Left forelimb (tissue), 1 donor: ENCODE results near the gene CAPN3.

Experiments used
- DNase-seq: peaks from one replicate; pipeline ENCODE4 v3.0.0-alpha.2; 2018; ENCODE audit warnings: low spot score

CAPN3 gene

DNA sequence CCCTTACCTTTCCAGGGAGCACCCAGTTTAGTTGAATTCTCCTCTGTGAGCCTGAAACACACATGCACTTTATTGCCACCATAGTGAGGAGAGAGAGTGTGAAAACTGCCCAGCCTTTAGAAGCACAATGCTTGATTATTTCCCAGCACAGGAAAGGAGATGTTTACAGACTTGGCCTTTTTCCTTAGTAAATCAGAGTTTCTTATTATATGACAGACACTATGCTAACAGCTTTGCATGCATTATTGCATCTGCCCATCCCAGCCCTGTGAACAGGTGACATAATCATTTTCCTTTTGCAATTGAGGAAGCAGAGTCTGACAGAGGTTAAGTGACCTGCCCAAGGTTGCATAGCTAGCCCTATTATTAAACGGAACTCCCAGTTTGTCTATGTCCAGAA is 36.5 kb downstream of the CAPN3 start:
- no peak for DNase-seq

DNA sequence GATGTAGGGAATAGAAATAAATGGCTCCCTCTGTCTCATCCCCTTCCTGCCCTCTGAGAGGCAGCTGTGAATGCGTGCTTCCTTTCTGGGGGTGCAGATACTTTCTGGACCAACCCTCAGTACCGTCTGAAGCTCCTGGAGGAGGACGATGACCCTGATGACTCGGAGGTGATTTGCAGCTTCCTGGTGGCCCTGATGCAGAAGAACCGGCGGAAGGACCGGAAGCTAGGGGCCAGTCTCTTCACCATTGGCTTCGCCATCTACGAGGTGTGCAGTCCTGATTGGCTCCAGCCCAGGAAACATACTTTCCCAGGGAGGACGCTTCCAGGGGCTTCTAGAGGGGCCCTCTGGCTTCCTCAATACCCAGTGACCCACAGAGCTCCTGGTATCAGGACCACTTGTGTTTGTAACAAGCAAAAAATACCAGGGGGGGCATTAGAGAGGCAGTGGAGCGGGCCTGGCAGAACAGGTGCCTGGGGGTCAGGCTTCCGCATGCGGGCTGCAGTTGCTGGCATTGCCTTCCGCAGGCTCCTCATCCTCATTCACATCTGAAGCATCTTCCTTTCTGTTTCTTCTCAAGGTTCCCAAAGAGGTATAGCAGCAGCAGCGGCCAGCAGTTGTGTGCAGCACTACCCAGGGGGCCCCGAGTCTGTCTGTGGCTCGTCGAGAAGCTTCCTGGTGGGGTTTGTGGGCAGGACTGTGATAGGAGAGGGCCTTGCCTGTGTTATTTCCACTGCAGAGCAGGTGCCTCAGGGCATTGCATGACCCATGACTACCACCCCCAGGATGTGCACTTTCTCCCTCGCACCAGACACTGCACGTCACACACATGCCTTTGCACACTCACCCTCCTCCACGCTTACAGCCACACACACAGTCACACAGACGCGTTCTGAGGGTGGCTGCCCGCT is 42.5 kb downstream of the CAPN3 start:
- no peak for DNase-seq

DNA sequence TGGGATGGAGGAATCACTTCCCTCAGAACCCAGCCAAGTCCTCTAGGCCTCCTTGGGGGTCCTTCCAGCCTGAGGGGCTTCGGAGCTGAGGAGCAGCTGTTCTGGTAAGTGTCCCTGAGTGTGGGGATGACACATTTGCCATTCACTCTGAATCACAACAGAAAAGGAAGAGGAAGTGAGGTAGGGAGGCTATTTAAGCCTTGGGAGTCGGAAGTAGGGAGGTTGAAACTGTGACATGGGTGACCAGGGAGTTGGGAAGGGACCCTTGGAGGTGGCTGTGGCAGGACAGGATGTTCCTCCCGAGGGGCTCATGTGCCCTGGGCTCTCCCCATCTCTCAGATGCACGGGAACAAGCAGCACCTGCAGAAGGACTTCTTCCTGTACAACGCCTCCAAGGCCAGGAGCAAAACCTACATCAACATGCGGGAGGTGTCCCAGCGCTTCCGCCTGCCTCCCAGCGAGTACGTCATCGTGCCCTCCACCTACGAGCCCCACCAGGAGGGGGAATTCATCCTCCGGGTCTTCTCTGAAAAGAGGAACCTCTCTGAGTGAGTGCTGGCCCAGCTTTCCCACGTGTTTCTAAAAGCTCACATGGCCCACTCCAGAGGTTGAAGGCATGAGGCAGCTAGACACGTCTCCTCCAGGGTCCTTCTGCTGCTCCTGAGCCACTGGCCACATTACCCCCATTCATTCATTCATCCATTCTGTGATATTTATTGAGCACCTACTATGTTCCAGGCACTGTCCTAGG is 43.3 kb downstream of the CAPN3 start:
- DNase-seq: no peak

DNA sequence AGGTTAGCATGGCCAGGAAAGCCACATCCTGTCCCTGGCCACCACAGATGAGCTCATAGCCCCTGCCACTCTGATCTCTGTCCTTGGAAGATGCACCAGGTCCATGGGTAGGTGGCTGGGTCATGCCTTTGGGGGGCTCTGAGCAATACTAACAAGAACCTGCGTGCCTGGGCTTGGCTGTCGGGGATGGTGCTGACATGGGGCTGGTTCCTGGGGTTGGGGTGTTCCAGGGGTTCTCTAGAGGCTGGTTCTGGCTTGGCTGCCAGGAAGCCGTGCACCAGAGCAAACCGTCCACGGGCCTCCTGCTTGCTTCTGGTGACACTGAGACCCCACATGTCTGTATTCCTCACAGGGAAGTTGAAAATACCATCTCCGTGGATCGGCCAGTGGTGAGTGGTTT is 44.1 kb downstream of the CAPN3 start:
- no peak for DNase-seq

DNA sequence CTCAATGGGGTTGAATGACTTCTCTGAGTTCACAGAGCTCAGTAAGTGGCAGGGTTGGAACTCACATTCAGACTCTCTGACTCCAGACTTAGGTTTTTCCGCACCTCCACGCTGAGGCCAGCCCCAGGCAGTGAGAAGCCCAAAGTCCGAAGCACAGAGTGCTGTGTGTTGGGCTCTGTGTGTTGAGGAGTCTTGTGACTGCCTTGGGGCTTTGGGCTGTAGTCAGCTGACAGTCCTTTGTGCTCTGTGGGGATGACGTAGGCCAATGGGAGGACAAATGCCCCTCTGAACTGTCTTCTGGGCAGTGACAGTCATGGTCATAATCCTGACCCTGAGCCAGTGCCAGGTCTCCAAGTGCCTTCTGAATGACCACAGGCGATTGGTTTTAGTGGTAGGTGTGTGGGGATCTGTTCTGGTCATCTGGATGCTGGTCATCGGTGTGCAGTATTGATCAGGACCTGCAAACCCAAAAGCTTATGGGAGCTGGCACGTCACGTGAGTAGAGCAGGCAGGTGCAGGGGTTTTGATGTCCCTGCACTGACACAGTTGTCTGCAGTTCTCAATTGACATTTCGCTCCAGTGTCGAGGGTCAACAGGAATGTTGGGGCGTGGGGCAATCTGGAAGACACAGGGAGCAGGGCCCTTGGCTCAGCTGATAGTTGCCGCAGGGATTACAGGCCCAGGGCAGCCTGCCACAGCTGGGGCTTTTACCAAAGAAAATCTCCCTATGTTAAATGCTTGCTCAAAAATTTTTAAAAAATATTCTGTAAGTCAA is 45.3 kb downstream of the CAPN3 start:
- no peak for DNase-seq

DNA sequence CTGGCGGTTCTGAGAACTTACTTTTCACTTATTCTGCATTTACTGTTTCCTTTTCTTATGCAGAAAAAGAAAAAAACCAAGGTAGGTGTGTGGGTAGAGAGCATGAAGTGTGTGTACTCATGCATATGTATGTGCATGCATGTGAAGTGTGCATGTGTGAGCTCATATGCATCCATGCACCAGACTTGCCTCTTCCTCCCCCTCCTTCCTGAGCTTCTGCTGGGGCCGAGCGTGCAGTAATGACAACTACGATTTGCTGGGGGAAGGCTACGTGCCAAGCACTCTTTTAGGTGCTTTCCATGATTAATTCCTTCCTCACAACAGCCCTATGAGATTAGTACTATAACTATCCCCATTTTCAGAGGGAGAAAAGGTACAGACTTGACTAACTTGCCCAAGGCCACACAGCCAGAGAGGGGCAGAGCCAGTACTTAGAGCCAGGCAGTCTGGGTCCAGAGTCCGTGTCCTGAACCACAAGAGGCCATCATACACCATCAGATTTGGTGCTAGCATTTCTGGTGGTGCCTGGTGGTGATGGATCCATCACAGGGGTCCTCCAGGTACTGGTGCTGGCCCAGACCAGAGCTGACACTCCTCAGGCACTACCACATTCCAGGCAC is 46.7 kb downstream of the CAPN3 start:
- no peak for DNase-seq

DNA sequence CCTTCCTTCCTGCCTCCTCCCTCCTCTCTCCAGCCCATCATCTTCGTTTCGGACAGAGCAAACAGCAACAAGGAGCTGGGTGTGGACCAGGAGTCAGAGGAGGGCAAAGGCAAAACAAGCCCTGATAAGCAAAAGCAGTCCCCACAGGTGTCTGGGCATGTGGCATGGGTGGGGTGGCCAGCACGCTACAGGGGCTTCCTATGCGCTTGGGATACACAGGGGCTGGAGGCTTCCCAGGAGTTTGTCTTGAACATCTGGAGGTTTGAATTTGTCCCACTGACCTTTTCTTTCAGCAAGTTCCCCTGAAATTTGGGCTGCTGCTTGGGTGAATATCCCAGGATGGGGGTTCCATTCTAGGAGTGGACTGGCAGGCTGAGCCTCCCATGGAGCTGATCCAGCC is 48.9 kb downstream of the CAPN3 start:
- DNase-seq: no peak

DNA sequence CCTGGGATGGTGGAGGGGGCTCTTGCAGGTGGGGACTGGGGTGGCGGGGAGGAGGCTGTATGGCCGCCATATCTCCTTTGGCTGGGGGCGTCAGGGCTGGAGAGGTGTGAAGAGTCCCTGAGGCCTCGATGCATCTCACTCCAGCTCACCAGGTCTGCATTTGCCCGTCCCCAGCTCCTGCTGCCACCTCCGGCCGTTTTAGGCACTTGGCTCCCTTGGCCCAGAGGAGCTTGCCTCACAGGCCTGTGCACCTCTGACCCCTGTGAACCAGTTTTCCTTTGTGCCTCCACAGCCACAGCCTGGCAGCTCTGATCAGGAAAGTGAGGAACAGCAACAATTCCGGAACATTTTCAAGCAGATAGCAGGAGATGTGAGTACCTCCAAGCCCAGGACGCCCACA is 49.7 kb downstream of the CAPN3 start:
- DNase-seq: no peak

DNA sequence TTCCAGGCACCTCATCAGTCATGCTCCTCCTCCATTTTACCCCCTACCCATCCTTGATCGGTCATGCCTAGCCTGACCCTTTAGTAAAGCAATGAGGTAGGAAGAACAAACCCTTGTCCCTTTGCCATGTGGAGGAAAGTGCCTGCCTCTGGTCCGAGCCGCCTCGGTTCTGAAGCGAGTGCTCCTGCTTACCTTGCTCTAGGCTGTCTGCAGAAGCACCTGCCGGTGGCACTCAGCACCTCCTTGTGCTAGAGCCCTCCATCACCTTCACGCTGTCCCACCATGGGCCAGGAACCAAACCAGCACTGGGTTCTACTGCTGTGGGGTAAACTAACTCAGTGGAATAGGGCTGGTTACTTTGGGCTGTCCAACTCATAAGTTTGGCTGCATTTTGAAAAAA is 52.6 kb downstream of the CAPN3 start:
- no peak for DNase-seq

DNA sequence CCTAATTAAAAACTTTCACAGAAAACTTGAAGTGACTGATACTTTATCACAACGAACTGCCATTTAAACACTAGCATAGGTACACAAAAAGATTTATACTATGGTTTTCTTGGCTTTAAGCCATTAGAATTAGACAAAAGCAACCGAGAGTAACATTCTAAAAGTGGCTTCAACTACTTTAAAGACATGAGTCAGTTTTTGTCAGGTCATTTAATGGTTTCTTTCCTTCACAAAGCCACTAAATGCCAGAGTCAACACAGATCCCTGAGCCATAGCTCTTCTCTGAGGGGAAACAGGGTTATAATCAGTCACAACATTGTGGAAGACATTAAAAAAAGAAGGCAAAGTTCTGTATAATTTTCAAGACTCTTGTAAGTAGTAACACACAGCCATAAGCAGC is 54.6 kb downstream of the CAPN3 start:
- DNase-seq: no peak

DNA sequence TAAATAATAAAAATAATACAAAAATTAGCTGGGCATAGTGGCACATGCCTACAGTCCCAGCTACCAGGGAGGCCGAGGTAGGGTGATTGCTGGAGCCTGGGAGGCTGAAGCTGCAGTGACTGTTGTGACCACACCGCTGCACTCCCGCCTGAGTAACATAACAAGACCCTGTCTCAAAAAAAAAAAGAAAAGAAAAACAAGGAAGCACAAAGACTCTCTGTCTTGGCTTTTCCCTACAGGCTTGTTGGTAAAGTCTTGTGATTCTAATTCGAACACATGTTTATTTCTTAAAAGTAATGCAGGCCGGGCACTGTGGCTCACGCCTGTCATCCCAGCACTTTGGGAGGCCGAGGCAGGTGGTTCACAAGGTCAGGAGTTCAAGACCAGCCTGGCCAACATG is 60.1 kb downstream of the CAPN3 start:
- DNase-seq: no peak

DNA sequence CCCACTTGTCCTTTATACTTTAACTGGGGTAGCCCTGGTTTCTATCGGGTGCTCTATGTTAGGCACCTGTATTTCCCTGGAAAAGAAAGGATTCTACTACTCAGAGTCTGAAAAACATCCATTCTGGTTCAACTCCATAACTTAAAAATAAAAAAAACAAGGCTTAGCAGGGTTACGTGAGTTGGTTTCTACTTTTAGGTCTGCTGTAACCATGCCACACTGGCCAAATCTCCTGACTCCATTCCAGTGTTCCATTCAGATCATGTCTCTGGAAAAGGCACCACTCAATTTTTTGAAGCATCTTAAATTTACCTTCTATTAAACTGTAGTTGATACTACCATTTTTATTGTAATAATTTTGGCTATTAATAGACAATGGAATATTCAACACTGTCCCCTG is 62.1 kb downstream of the CAPN3 start:
- DNase-seq: no peak

DNA sequence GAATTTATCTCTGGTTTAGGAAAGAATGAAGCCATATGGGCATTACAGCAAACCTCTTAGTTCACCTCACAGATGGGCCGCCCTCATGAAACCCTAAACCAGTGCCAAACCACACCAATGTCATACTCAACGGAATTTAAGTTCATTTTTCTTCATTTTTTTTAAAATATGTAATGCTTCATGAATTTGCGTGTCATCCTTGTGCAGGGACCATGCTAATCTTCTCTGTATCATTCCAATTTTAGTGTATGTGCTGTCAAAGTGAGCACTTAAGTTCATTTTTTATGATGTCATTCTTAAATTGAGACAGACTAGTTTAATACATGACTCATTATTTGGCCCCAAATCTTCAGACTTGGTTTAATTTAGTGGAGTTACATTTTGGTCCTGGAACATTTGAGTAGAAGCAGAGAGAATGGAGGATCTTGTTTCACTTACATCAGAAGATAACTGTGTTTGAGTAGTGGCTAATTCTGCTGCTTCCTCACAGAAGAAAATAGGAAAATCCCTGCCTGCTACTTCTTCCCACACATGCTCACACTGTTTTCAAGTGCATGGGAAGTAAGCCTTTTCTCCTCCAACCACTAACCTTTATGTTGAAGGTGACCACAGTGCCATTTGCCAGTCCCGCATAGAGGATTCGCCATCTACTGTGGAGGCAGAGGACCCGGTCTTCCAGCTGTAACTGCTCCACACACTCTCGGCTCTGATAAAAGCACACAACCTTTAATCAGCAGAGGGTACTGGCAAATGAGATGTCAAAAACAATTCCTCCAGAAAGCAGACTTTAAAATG is 68.3 kb downstream of the CAPN3 start:
- DNase-seq: no peak

DNA sequence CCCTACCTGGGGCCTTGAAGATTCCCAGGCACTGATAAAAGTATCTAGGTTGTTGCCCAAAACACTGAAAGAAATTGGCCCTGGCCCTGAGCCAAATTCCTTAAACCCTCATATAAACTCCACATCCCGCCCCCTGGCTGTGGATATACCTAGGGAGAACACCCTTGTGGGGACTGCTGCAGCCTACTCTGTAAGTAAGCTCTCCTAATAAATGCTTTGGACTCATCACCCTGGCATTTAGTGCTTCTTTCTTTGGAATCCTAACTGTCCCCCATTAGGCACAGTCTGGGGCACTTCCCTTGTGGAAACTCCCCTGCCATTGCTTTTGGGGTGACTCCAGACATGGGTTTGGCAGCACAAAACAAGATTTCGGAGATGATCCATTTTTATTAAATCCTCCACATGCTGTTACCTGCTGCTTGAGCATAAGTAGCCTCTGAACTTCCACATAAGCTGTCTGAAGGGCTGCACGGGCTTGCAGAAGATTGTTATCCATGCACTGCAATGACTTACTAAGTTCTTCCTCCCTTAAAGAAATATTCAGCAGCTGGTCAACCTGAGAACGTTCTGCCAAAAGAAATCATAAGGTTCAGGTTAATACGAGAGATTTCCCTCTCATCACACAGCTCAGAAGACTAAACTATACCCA is 85.2 kb downstream of the CAPN3 start:
- no peak for DNase-seq

DNA sequence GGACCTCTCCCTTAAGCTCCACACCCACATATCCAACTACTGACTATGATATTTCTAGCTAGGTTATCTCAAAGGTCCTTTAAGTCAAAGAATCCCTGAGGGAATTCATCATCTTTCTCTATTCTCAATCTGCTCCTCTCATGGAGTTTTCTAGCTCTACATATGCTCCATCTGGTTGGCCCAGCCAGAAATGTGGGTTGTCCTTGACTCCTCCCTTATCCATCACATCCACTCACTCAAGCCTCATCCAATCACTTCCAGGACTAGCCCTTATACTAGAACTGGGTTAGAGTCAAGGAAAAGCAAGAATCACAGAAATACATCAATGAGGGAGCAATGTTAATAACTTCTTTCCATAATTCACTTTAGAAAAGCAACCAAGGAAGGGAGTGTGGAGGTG is 86.2 kb downstream of the CAPN3 start:
- DNase-seq: no peak

DNA sequence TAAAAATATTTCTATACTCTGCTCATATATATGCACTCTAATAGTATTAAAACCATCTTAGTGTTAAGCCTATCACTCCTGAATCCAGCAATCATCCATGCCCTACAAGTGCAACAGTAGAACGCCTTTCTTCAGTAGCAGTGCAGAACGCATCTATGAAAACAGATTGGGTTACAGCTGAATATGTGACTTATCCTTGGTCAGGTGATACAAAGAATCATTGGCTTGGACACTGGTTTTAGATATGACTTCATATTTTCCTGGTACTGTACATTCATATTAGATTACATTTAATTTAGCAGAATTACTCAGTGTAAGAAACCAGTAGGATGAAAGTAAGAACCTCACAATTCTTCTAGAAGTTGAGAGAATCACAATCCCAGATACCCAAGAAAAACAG is 88.3 kb downstream of the CAPN3 start:
- no peak for DNase-seq

DNA sequence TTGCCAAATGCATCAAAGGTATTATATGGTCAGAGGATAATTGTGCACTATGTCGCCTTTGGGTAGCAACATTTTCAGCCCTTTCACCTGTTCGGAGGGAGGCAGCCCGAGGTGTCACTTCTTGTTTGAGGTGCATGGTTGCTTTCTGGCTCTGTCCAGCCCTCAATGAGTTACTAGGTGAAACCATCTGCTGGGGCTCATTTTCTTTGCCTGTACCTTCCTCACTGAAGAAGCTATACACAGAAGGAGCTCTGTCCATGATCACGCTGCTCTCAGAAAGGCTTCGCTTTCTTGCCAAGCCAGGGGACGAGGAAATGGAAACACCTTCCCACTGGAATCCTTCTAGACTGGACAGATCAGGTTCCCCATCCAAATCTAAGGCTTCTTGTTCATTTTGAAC is 89.0 kb downstream of the CAPN3 start:
- DNase-seq: no peak

DNA sequence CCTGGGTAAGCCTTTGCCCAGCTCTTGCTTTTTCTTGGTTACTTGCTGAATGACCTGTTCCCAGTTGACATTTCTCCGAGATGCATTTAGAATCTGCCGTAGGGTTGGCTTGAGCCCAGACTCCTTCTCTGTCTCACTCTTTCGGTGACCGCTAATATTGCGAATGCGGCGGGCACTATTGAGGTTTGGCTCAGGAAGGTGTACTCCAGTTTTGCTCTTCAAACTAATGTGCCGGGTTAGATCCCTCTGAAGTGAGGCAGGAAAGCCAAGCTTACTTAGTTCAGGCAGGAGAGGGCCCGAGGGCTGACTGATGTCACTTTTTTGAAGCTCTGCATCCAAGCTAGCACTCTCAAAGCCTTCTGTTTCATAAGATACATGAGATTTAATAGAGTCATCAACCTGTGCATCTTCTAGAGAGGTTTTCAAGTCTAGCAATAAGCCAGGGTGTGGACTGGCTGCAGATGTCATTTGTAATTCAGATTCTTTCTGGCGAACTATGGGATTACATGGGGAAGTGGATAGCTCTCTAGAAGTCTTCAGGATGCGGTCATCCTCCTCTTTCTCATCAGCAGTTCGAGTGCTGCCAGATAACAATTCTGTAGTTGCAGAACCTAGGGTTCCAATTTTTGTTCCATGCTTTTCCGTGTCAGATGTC is 90.6 kb downstream of the CAPN3 start:
- no peak for DNase-seq

DNA sequence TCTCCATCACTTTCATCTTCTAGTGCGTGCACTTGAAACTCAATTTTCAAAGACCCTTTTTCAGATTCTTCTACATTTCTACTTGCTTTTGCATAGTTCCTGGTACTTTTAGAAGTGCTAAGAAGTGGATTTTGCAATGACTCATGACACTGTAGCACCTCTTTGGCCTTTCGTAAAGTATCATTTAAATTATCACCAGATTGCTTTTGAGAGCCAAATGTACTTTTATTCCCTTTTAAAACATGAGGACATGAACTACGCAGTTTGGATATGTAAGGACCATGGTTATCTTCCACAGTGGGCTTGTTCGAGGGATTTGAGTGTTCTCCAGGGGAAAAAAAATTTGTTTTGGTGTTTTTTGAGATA is 91.1 kb downstream of the CAPN3 start:
- DNase-seq: no peak

DNA sequence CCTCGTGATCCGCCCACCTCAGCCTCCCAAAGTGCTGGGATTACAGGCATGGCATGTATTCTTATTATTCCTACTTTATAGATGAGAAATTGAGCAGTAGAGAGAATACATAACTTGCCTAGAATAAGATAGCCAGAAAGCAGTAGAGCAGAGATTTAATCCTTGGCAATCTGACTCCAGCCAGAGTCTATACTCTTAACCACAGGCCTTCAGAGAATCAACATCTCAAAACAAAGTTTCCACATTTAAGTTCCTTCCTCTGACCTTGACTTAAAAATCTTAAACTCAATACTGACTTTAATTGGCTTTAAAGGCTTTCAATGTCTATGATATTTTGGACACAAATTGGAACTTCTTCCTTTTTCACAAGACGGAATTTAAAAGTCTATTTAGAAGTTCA is 94.5 kb downstream of the CAPN3 start:
- DNase-seq: no peak
